Lower leg skin (tissue), 3 donors: ENCODE results near the gene CFL1.

ENCODE experiments used
- CTCF ChIP-seq, 3 donors: fragments of 450-650 bp; IDR thresholded peaks; one replicate each; pipeline ENCODE4 v1.5.1; 2016; ENCODE audit warnings: antibody characterized with exemption in 3 of 3, mild to moderate bottlenecking in 3 of 3, moderate library complexity in 2 of 3
- POLR2A ChIP-seq, 2 donors: fragments of 450-650 bp; IDR thresholded peaks; one replicate each; pipeline ENCODE4 v1.6.1; 2016 to 2017; ENCODE audit warnings: antibody characterized with exemption in 2 of 2, mild to moderate bottlenecking in 1 of 2, moderate library complexity in 1 of 2

- no peak for TF ChIP-seq CTCF (IDR thresholded peaks at IDR 0.05)
- TF ChIP-seq POLR2A (IDR thresholded peaks at IDR 0.05): no peak
Measured at GRCh38 chr11:65858681-65859087, 704 bp upstream of the CFL1 start.
